Stimulated activated naive CD4-positive, alpha-beta T cell (primary cell): Measurements from ENCODE around the gene SNCG.
"Not testable (repeated sequence)": the region's sequence is repeated elsewhere in the genome, so short reads cannot be mapped to it uniquely, and the experiment has no call there.

ENCODE experiments used
- DNase-seq, 6 experiments: peaks; one replicate each; lab custom pipeline; 2025; lab: John Stamatoyannopoulos, UW

Gene SNCG

DNA sequence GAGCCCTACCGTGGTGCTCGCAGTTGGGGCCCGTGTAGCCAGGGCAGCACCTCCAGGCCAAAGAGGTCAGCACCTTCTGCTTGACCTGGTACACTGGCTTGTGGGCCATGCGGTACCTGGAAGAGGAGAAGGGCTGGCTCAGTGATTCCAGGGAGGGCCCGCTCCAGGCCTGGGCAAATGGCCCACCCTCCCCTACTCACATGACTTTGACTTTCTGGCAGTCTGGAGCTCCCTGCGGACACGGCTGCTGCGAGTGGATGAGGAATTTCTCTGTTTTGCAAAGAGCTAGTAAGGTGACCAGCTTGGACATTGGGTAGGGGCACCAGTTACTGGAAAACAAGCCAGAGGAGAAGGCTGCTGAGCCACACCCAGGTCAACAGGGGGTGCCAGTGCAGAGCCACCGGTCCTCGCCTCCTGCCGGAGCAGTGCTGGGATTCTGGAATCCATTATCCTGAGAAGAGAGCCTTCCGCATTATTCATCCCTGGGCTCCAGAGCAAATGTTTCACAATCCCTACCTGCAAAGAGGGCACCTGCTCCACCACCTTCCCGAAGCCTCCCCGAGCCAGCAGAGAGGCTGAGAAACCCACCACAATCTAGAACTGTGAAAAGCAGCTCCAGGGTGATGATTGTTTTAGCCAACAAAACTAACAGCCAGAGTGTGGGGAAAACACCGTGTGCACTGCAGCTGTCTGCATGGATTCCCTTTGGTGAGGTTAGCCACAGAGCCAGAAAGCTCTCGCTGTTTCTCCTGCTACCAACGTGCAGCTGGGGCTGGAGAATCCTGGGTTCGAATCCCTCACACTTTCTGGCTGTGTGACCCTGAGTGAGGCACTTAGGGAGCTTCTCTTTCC, 12.8 kb upstream of the SNCG start:
- no peak for DNase-seq

DNA sequence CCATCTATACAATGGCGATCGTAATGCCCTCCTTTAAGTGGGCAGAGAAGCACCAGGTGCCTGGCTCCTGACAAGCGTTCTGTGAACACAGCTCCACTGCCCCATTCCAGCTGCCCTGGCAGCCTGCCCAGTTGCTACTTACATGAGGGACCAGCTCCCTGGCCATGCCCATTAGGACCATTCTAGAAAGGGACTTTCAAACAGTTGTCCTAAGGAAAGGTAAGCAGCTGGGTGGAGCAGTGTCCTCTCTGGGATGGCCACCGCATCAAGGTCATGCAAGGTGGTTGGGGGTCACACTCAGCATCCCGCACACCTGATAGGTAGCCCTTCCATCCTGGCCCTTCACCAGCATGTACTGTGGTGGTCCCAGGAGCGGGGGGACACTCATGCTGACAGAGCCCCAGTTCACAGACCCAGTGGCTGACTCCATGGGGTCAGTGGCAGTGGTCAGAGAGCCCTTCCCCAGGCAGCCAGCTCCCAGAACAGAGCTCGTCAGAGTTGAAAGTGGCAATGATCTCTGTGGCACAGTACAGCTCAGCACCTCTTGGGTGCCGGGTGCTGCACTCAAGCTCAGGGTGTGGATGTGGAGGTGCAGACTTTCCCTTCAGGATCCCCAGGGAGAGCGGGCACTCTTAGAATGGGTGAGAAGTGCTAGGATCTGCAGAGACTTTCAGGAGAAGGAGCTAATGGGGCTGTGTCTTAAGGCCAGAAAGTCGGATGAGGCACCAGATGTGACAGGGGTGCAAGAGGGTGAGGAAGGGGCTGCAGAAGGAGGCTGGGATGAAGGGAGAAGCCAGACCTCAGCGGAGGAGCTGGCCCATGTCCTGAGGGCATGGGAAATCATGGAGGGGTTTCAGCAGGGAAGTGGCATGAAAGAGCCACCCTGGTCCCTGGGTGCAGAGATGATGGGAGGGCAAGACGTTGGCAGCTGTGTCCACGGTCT, 11.9 kb upstream of the SNCG start:
- DNase-seq: no peak

DNA sequence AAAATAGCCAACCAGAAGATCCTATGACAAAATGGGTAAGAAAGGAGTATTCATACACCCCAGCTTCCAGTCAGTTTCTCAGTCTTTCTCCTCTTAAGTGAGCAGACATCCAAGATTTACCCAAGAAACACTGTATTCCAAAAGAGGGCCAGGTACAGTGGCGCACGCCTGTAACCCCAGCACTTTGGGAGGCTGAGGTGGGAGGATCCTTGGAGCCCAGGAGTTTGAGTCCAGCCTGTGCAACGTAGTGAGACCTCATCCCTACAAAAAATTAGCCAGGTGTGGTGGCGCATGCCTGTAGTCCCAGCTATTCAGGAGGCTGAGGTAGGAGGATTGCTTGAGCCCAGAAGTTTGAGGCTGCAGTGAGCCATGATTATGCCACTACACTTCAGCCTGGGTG, 10.6 kb upstream of the SNCG start:
- not testable (repeated sequence) for DNase-seq

DNA sequence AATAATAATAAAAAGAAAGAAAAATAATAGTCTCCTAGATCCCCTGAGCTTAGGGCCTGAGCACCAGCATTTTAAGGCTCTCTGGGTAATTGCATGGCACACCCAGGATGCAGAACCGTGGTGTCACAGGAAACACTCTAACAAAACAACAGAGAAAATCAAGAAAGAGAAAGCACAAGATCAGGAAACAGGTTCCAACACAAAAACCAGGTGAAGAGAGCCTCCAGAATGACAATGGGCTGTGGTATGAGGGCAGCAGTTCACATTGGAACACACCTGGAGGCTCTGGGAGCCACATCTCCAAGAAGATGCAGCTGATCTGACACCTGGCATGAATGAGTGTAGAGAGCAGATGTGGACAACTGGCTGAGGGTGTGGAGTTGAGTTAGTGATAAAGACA, 8.1 kb upstream of the SNCG start:
- DNase-seq: peak in 3 of 6 experiments; percentile 21 to 60 (median 34)

DNA sequence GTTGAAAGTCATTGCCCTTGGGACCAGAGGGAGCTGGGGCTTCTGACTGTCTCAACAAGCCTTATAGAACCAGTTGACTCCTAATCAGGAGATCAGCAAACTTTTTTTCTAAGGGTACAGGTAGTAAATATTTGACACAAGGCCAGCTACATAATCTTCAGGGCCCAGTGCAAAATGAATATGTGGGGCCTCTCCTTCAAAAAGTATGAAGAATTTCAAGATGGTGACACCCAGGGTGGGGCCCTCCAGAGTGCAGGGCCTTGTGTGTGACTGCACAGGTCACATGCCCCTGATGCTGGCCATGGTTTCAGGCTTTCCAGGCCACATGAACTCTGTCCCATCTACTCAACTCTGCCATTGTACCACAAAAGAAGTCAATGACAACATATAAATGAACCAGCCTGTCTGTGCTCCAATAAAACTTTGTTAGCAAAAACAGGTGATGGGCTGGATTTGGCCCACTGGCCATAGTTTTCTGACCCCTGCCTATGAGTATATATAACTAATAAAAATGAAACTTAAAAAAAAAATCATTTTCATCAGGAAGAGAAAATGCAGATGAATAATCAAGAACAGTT, 7.1 kb upstream of the SNCG start:
- DNase-seq: no peak

DNA sequence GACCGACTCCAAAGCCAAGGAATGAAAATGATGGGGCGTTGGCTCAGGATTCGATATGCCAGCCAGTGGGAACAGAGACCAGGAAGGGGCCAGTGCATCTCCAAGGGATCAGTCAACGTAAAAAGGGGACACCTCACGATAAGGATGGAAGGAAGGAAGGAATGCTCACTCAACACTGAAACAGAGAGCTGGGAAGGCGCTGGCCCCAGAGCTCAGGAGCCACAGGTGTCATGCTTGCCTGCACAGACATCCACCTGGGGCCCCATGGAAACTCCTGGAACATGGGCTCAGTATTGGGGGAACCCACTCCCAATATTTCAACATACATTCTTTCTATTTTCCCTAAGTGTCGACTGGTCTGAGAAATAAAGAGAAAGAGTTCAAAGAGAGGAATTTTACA, 6.3 kb upstream of the SNCG start:
- no peak for DNase-seq

DNA sequence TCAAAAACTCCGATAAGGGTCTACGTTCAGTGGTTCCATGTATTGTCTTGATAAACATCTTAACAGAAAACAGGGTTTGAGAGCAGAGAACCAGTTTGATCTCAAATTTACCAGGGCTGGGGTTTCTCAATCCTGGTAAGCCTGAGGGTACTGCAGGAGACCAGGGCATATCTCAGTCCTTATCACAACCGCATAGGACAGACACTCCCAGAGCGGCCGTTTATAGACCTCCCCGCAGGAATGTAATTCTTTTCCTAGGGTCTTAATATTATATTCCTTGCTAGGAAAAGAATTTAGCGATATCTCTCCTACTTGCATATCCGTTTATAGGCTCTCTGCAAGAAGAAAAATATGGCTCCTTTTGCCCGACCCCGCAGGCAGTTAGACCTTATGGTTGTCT, 5.7 kb upstream of the SNCG start:
- not testable (repeated sequence) for DNase-seq

DNA sequence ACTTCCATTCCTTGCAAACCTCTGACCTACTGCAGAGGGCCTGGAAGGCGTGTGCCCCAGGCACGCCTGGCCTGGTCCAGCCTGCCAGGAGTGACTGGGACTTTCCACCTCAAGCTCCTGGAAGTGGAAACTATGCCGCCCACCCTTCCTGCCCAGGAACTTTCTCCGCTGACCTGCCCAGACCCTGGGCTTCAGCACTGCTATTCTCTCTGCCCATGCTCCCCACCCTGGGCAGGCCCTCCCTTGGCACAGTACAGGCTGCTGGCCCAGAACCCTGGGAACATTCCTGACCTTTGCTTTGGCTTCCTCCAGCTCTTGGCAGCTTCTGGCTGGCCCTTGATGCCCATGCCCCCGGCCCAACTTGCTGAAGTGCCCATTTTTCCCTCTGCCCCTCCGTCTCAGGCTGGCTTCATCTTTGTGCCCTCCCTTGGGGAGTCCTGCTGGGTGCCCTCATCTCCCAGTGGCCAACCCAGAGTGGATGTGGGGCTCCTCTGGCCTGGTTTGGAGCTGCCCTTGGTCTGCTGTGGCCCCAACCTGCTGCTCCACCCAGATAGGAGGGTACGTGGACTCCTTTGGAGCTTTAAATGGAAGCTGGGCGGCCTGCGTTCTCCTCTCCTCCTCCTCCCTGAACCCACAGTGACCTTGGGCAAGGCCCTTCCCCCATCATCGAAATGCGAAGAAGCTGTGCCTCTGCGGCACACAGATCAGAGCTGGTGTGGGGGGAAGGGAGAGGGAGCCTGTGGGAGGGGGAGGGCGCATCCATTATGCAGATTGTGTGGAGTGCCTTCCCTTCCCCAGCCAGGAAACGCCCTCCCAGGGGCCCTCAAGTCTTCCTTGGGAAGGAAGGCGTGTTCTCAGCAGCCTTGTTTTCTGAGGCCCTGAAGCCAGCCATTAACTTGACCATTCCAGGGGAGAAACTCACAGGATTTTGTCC, 4.4 kb upstream of the SNCG start:
- DNase-seq: no peak

DNA sequence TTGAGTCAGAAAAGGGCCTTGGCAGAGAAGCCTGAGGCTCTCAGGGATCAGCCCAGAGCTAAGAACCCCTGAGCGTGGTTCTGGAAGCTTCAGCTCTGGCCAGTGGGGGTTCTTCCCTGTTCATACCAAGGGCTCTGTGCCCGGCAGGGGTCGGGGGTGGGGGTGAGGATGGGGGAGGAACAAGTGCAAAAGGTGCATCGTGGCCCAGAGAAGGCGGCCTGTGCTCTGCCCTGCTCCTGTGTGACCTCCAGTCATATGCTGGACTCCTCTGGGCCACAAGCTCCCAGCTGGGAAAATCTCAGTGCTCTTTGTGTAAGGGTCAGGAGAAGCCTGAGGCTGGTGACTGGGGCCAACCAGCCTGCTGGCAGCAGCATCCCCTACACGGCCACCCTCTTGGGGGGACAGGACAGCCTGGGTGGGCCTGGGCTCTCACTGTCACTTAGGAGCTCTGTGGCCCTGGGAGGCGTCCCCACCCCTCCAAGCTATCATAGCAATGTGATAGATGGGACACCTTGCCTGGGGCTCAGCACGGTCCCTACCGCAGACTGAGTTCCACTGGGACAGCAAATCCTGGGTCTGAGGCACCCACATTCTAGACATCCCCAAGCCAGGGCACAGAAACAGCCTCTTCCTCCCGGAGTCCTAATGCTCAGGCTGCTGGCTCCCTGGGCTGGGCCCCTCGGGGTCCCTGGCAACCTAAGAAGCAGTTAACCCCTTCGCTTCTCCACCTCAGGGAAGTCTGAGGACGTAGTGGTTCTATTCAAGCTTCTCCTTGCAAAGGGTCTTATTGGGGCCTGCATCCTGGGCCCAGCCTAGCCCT, 3.5 kb upstream of the SNCG start:
- DNase-seq: no peak

DNA sequence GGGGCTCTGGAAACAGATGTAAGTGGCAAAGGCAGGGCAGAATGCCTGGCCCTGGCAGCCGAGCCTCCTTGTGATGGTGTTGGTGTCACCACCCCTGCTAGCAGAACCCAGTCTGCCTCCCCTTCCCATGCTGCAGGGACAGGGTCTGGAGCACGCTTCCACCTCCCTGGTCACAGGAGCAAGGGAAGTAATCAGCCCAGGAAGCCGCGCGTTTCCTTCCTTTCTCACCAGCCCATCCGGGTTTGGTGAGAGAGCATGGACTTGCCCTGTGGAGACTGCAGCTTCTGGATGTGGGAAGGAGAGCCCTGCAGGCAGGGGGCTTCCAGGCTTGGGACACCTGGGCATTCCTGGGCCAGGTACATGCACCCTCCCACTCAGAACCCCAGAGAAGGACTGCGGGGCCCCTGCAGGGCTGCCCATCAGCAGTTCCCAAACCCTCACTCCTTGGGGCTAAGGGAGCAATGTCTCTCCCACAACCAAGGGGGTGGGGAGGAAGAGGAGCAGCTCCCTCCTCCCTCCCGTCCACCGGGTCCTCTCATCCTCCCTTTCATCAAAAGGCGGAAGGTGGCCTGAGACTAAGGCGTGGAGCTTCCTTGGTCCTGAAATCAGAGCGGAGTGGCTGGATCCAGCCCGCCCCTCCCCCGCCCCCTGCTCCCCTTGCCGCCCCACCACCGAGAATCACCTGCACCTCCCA, 2.8 kb upstream of the SNCG start:
- DNase-seq: no peak

DNA sequence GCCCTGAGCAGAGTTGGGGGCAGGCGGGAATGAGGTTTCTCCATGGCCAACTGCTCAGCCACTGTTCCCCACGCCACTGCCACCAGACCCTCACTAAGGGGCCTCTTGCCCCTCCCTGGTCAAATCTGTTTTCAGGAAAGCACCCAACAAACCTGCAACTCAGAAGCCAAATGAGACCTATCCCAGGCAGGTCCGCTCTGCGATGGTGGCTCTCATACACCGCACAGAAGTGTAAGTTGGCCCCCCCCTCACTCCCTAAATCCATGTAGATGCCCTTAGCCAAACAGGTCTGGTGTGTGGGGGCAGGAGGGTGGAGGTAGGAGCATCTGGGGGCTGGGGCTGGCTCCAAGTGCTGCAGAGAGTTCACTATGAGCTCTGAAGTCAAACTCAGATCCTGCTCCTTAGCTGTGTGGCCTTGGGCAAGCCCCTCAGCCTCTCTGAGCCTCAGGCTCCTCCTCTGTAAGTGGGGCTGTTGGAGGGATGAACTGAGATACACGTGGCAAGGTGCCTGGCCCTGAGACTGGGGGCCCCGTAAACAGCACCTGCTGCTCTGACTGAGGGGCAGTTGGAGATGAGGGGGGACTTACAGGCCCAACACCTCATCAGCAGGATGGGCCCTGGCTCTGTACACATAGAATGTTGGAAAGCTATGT, 2.1 kb upstream of the SNCG start:
- DNase-seq: no peak

DNA sequence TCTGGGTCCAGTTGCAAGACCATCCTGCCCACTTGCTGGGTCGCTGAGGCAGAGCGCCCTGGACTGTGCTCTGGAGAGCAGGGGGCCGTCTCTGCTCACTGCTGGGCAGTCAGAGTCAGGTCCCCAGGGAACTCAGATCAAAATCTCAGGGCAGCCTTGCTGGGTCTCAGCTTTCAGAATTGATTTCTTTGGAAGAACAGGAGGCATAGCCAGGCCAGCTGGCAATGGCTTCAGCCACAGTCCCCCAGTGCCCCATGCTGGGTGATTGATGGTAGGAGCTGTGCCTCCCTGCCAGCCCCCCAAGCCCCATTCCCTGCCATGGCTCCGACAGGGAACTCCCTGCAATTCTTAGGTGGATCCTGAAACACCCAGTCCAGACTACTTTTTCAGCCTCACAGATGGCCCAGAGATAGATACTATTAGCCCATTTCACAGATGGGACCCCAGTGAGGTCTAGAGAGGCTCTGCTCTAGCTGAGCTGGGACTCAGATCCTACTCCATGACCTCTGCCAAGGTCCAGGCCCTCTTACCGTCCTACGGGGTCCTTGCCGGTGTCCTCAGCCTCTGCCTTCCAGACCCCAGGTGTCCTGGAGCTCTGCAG, 1.5 kb upstream of the SNCG start:
- DNase-seq: no peak

DNA sequence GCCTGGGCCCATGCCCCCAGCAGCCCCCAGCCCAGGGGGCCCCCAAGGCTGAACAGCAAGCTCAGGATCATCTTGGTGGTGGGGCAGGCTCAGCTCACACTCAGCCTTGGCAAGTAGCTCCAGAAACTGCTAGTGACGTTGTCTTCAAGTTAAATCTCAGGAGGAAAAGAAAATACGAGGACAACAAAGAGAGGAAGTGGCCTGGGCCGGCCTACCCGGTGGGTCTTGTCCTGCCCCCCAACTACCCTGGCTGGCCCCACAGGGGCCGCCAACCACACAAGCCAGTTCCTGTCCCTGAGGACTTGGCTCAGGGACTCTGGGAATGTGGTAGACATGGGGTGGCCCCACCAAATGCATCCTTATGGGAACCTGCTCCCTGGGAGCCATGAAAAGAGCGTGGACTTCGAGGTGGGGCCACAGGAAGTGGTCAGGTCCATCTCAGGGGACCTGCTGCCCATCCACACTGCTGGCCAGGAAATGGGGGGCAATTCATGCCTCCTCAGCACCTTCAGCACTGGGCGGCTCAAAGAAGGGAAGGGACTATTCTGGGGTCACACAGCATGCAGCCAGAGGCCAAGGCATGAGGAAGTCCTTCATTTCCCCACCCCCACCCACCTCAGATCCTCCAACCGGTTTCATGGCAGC, 806 bp upstream of the SNCG start, which contains the start of gene MMRN2:
MMRN2 (minus strand) TSS at position 145 of the 645 bp plus-strand sequence; CDS start at position 71, 74 bp downstream.
- no peak for DNase-seq

DNA sequence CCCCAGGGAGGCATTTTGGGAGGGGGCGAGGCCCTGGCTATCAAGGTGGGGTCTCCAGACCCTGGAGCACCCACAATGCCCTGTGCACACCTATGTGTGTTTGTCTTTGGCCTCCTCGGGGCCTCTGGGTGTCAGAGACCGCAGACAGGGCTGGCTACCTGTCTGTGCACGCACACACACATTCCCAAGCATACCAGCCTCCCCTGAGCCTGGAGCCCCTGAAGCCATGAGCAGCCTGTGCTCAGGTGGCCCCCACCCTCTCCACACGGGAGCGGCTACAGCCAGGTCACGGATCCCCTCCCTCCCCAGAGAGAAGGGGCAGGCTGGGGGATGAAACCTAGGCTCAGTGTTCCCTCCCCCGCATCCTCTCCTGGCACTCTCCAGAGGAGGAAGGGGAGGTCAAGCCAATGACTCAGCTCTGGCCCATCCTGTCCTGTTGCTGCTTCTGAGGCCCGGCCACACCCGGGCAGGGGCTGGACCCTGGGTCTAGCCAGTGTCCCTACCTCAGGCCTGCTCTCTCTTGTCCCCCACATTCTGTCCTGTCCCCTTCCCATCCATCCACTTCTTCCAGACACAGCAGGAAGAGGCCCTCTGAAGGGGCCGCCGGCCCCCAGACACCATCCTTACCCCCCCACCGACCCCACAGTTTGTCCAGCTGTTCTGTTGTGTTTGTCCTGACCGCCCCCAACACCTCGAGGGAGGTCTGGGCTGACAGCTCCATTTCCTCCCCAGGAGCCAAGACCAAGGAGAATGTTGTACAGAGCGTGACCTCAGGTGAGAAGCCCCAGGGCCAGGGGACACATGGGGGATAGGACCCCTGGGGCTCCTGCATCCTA, 720 bp downstream of the SNCG start:
- no peak for DNase-seq

DNA sequence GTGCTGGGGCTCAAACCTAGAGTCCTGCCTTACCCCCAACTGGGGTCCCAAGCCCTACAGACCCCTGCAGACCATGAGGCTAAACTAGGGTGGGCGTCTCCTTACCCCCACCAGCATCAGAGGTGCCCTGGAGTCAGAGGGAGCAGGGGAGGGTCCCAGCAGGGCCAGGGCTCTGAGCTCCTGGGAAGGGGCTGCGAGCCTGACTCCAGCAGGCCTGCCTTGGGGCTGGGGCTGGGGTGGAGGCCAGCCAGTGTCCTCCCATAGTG, 1.3 kb downstream of the SNCG start:
- no peak for DNase-seq

DNA sequence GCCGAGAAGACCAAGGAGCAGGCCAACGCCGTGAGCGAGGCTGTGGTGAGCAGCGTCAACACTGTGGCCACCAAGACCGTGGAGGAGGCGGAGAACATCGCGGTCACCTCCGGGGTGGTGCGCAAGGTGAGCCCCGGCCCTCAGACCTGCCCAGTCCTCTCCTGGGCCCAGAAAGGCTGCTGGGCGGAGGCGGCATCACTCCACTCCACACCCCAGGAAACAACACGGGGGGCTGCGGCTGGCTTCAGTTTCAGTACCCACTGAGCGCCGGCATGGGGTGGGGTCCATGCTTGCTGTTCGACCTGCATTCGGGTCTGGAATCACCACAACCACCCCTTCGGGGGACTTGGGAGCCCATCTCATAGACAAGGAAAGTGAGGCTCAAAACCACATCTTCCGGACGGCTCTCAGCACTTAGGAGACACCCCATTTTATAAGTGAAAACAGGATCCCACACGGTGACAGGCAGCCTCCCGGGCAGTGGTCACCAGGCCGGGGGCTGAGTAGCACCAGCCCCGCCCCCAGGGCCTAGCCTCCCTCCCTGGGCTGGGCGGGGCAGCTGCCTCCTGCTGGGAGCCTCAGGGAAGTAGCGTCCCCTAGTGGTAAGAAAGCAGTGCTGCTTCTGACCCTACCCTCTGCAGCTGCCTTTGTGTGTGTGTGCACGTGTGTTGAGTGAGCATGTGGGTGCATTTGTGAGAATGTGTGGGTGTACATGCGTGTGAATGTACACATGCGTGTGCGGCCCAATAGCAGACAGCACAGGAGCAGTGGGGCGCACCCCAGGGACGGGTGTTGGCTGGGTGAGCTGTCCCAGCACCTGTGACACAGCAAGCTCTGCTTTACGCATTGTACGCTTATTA, 1.8 kb downstream of the SNCG start:
- peak in 3 of 6 experiments; percentile 10 to 46 (median 19) for DNase-seq
